ENCODE data around the gene MACROD2.

MACROD2 gene

DNA sequence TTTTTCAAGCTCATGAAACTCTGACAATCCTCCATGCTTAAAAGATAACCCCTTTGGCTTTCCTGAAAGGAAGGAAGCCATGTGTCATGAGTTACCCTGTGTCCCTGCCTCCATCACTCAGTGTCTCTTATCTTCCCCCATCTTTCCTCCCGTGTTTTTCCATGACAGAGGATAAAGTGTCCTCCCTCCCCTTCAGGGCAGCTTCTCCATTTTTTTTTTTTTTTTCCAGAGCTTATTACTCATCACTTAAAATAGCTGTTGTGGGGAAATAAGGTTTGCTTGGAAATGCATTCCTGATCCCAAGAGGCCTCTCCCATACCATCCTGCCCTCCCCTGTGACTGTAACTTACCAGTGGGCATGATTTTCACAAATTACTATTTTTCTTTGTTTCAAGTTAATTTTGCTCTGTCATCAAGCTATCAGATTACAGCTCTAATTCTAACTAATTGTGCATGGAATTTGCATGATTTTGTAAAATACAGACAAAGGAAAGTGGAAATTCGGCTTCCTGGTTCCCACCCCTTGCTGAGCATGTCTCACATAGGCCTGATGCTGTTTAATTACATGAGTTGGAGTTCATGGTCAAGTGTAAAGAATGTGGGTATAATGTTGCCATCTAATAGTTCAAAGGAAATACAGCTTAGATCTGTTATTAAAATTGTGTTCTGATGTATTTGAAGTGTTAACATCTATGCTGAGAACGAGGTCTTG, 956.5 kb downstream of the MACROD2 start:
- H3K27me3 ChIP-seq (ENCODE audit: control insufficient read depth, insufficient read depth, low read length), result no peaks in the 10 kb centered on the region
- no peak overlapping the region for H3K9ac ChIP-seq
- no peaks in the 10 kb centered on the region for H3K36me3 ChIP-seq (ENCODE audit: control insufficient read depth, insufficient read depth, low read length)
- H3K79me2 ChIP-seq, result no peaks in the 10 kb centered on the region
- no peak overlapping the region for H3K27ac ChIP-seq
- no peak overlapping the region for H3K4me2 ChIP-seq (ENCODE audit: low read length)
- H2AFZ ChIP-seq, result peak overlapping the region; percentile 25
- H3K4me1 ChIP-seq, result peaks cover 15% of the 10 kb centered on the region
- no peaks in the 10 kb centered on the region for H3K9me3 ChIP-seq (ENCODE audit: control insufficient read depth, low read length)
- no peak overlapping the region for H3K4me3 ChIP-seq (ENCODE audit: low read depth, low read length)
- TF ChIP-seq, protein P1, sequence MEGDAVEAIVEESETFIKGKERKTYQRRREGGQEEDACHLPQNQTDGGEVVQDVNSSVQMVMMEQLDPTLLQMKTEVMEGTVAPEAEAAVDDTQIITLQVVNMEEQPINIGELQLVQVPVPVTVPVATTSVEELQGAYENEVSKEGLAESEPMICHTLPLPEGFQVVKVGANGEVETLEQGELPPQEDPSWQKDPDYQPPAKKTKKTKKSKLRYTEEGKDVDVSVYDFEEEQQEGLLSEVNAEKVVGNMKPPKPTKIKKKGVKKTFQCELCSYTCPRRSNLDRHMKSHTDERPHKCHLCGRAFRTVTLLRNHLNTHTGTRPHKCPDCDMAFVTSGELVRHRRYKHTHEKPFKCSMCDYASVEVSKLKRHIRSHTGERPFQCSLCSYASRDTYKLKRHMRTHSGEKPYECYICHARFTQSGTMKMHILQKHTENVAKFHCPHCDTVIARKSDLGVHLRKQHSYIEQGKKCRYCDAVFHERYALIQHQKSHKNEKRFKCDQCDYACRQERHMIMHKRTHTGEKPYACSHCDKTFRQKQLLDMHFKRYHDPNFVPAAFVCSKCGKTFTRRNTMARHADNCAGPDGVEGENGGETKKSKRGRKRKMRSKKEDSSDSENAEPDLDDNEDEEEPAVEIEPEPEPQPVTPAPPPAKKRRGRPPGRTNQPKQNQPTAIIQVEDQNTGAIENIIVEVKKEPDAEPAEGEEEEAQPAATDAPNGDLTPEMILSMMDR (IDR thresholded peaks at IDR 0.05), result no peak

DNA sequence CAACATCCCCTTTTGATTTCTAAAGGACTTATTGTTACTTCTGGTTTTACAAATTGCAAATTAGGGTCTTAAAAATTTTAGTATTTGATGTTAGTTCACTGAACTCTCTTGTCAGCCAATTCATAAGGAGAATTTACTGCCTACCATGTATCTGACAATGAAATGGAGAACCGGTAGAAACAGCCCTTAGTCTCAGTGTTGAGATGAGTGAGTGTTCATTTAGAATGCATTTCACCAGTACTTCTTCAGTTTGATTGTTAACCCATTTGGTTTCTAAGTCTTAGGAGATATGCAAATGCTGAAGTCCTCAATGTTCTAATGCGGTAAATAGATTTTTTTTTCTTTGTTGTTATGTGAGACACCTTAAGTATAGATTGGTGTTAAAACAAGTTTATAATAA, 958.4 kb downstream of the MACROD2 start:
- H3K36me3 ChIP-seq (ENCODE audit: control insufficient read depth, insufficient read depth, low read length), result no peaks in the 10 kb centered on the region
- no peaks in the 10 kb centered on the region for H3K27me3 ChIP-seq (ENCODE audit: control insufficient read depth, insufficient read depth, low read length)
- H3K9me3 ChIP-seq (ENCODE audit: control insufficient read depth, low read length), result no peaks in the 10 kb centered on the region
- TF ChIP-seq, protein P1 (IDR thresholded peaks at IDR 0.05), result no peak
- H3K79me2 ChIP-seq, result no peaks in the 10 kb centered on the region
- no peak overlapping the region for H3K4me3 ChIP-seq (ENCODE audit: low read depth, low read length)
- no peak overlapping the region for H2AFZ ChIP-seq
- no peak overlapping the region for H3K9ac ChIP-seq
- no peak overlapping the region for H3K27ac ChIP-seq
- H3K4me1 ChIP-seq, result peaks cover 11% of the 10 kb centered on the region
- H3K4me2 ChIP-seq (ENCODE audit: low read length), result no peak overlapping the region

DNA sequence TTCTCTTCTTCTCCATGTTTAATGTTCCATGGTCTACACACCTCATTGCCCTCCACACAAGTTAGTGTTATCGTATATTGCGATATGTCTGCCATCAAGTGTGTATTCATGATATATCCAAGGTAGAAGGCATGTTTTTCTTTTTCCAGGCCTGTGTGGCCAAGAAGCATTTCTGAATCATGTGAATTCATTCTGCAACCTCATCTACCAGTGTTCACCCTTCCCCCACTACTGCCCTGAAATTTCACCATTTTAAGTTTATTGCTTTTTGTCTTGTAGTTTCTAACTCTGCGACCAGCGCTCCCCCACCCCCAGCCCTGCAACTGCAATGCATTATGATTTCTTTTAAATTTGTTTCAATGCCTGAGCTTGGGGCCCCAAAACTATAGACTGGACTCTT, 960.1 kb downstream of the MACROD2 start:
- Histone ChIP-seq H3K36me3 (ENCODE audit: control insufficient read depth, insufficient read depth, low read length) (no peaks in the 10 kb centered on the region), H3K27me3 (ENCODE audit: control insufficient read depth, insufficient read depth, low read length) (no peaks in the 10 kb centered on the region), H3K9ac (no peak overlapping the region), H3K4me2 (ENCODE audit: low read length) (no peak overlapping the region), H3K79me2 (no peaks in the 10 kb centered on the region), H3K4me1 (peaks cover 11% of the 10 kb centered on the region), H3K9me3 (ENCODE audit: control insufficient read depth, low read length) (no peaks in the 10 kb centered on the region), H2AFZ (no peak overlapping the region), H3K4me3 (ENCODE audit: low read depth, low read length) (no peak overlapping the region), H3K27ac (no peak overlapping the region)
- TF ChIP-seq, protein P1 (IDR thresholded peaks at IDR 0.05), result no peak

DNA sequence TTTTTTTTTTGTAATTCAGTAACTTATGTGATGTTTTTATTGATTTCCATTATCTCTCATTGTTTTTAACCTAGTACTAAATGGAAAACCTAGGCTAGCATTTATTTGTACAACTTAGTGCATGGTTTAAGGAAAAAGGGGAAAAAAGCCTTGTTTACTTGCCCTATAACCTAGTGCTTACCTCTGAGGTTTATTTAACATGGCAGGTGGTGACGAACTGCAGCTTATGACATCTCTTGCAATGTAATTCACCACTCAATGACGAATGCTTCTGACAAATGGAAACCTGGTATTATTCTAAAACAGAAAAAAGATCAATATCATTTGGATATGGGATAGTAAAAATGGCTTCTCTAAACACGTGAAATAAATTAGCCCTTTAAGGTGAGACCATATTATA, 960.7 kb downstream of the MACROD2 start:
- no peak overlapping the region for H2AFZ ChIP-seq
- TF ChIP-seq, protein P1 (IDR thresholded peaks at IDR 0.05), result no peak
- H3K9ac ChIP-seq, result no peak overlapping the region
- no peak overlapping the region for H3K4me2 ChIP-seq (ENCODE audit: low read length)
- H3K79me2 ChIP-seq, result no peaks in the 10 kb centered on the region
- no peaks in the 10 kb centered on the region for H3K27me3 ChIP-seq (ENCODE audit: control insufficient read depth, insufficient read depth, low read length)
- H3K9me3 ChIP-seq (ENCODE audit: control insufficient read depth, low read length), result no peaks in the 10 kb centered on the region
- H3K4me1 ChIP-seq, result peaks cover 11% of the 10 kb centered on the region
- no peaks in the 10 kb centered on the region for H3K36me3 ChIP-seq (ENCODE audit: control insufficient read depth, insufficient read depth, low read length)
- H3K27ac ChIP-seq, result no peak overlapping the region
- no peak overlapping the region for H3K4me3 ChIP-seq (ENCODE audit: low read depth, low read length)

DNA sequence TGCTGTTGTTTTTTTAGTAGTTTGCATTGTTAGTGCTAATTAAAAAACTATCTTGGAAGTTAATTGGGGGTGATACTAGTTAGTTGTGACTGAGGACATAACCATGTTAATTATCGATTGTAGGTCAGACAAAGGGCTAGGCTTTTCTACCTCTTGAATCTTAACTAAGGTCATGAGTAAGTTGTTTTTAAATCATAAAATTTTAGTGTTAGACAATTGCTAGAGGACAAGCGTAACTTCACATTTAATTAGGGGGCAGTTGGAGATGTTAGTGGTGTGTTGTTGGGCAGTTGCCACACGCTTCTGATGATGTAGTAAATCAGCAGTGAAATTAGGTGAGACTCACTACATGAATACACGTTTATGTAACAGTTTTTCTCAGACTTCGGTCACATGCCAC, 961.2 kb downstream of the MACROD2 start:
- Histone ChIP-seq H3K4me1 (peaks cover 11% of the 10 kb centered on the region), H3K9me3 (ENCODE audit: control insufficient read depth, low read length) (no peaks in the 10 kb centered on the region), H3K9ac (no peak overlapping the region), H3K79me2 (no peaks in the 10 kb centered on the region), H3K27ac (no peak overlapping the region), H3K36me3 (ENCODE audit: control insufficient read depth, insufficient read depth, low read length) (no peaks in the 10 kb centered on the region), H3K4me2 (ENCODE audit: low read length) (no peak overlapping the region), H3K4me3 (ENCODE audit: low read depth, low read length) (no peak overlapping the region), H2AFZ (no peak overlapping the region), H3K27me3 (ENCODE audit: control insufficient read depth, insufficient read depth, low read length) (no peaks in the 10 kb centered on the region)
- TF ChIP-seq, protein P1 (IDR thresholded peaks at IDR 0.05), result no peak

Measured in parathyroid adenoma (tissue), 2 donors.